HG03097 (cell line): ENCODE measurements around the gene CREBBP.

Experiments
- ATAC-seq: cut with Tn5 transposase; IDR thresholded peaks from one replicate; pipeline ENCODE4 v1.9.1; 2021; ENCODE audit not compliant: unreplicated experiment, low FRiP score

The CREBBP gene

DNA sequence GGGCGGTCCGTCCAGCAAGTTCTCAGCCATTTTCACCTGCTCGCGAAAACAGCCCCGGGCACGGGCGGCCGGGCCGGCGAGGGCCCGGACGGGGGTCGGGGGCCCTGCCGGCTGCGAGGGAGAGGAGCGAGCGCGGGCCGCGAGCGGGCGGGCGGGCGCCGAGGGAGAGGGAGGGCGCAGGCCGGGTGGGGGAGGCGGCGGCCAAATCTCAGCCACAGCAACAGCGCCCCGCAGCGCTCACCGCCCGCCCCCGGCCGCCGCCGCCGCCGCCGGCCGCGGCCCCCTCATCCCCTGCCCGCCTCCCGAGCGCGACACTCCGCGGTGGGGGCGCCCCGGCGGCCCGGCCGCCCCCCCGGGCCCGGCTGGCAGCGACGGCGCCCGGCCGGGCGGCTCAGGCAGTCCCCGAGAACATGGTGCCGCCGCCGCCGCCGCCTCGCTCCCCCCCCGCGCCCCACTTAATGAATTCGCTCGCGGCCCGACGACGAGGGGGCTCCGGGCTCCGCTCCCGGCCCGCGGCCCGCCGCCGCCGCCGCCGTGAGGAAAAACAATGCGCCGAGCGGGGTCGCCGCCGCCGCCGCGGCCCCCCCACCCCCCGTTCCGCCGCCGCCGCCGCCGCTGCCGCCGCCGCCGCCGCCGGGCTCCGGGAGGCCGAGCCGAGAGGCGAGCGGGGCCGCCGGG lies 487 bp downstream of the CREBBP start:
- peak; percentile 44 for ATAC-seq

DNA sequence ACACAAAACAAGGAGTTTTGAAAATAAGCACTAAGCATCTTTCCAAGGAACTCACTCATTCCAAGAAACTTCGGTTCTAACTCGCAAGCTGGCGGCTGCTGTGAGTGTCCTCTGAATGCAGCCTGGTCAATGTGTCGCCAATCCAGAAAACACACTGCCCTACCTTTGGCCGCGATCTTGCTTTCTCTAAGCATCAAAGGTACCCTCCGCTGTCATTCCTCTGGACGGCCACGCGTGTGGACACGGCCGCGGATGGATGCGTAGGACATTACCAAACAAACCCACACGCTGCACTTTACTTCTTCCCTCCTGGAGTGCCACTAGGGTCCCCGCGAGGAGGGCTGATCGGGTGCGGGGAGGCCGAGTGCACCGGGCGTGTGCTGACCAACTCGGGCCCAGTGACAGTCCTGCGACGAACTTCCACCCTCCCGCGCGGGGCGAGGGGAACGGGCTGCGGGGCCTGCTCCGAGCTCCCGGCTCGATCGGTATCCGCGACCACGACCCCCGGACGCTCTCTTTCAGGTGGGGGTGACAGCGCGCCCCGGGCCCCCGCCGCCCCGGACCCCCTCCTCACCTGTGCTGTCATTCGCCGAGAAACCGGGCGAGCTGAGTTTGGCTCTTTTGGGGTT lies 1.1 kb downstream of the CREBBP start:
- ATAC-seq, result no peak

GRCh38 chr16:3878610-3879009 lies 1.9 kb downstream of the CREBBP start:
- no peak for ATAC-seq

DNA sequence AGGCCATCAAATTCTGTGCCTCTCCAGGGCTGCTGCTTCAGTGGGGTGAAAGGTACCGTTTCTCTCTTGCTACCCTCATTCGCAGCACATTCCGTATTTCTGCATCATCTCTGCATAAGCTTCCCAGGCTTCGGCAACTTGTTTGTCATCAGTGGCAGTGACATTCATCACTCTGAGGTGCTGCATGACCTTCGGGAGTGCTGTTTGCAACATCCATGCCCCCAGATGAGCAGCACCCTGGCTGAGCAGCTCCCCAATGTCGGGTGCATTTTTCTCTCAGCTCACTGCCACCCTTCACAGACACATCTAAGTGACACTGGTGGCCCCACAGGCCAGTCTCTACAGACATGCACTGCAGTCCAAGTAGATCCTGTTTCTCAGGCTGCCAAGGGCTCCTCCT lies 3.8 kb downstream of the CREBBP start:
- no peak for ATAC-seq

GRCh38 chr16:3876160-3876559 lies 4.4 kb downstream of the CREBBP start:
- no peak for ATAC-seq

GRCh38 chr16:3874794-3875692 lies 5.5 kb downstream of the CREBBP start:
- no peak for ATAC-seq

GRCh38 chr16:3874242-3874641 lies 6.3 kb downstream of the CREBBP start:
- ATAC-seq, result no peak

DNA sequence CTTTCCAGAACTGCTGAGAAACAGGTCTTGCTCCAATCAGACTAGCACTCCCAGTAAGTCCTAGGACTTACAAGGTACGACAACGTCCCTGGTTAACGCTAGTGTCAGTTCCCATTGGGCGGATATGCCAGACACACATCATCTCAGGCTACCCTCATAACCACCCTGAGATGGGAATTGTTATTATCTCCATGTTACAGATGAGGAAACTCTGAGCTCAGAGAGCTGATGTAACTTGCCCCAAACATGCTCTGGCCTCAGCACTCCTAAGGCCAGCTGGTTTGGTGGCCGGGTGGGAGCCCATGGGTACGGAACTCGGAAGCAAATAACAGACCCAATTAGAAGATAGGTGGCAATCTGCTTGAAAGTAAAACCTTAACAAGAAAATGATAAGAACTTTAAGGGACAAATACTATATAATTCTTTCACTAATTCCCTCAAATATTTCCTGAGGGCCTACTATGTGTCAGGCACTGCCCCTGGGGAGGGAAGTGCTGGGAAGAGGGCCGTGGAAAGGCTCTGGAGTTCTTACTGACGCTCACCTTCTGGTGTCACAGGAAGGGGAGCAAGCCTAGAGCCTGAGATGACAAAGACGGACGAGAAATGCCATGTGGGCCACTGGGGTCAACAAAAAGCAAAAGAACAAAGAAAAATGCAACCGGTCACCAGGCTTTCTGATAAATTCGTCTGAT lies 6.9 kb downstream of the CREBBP start:
- ATAC-seq, result no peak

GRCh38 chr16:3872216-3872895 lies 8.2 kb downstream of the CREBBP start:
- no peak for ATAC-seq

GRCh38 chr16:3868967-3869366 lies 11.5 kb downstream of the CREBBP start:
- no peak for ATAC-seq

DNA sequence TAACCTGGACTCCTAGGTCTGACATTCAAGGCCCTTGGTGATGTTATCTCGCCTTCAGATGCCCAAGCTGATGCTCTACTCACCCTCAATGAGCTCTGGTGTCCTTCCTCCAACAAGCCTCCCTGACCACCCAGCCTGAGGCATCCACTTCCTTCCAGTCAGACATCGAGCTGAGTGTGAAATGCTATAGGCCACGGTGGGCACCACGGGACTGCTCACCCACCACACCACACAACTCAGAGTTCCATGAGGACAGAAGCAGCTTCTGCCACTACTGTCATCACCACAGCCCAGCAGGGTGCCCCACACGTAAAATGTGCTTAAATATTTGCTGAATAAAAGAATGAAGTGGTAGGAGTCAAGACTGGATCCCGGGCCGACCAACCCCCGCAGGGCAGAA lies 12.0 kb downstream of the CREBBP start:
- no peak for ATAC-seq

GRCh38 chr16:3866703-3867431 lies 13.6 kb downstream of the CREBBP start:
- ATAC-seq, result no peak

DNA sequence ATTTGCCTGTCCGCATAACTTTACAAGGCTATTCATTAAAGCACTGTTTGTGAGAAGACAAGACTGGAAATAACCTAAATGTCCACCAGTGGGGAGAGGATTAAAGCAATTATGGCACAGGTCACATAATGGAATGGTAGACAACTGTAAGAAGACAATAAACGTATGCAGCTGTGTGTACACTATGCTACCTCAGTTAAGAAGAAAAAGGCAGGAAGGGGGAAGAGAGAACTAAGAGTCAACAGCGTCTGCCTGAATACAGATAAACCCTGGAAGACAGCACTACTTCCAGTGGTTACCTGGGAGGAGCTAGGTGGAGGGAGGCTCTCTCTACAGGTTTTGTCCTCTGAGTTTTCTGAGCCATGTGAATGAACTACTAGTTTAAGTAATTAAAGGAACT lies 15.3 kb downstream of the CREBBP start:
- ATAC-seq, result no peak

DNA sequence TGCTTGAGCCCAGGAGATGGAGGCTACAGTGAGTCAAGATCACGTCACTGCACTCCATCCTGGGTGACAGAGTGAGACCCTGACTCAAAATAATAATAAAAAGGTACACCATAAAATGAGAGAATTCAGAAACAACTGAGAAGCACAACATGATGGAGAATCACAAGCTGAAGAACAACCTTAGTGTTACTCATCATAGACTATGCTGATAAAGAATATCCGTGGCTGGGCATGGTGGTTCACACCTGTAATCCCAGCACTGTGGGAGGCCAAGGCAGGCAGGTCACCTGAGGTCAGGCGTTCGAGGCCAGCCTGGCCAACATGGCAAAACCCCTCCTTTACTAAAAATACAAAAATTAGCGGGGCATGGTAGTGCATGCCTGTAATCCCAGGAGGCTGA lies 16.0 kb downstream of the CREBBP start:
- no peak for ATAC-seq

- no peak for ATAC-seq
Observed at GRCh38 chr16:3863587-3863986, 16.9 kb downstream of the CREBBP start.

DNA sequence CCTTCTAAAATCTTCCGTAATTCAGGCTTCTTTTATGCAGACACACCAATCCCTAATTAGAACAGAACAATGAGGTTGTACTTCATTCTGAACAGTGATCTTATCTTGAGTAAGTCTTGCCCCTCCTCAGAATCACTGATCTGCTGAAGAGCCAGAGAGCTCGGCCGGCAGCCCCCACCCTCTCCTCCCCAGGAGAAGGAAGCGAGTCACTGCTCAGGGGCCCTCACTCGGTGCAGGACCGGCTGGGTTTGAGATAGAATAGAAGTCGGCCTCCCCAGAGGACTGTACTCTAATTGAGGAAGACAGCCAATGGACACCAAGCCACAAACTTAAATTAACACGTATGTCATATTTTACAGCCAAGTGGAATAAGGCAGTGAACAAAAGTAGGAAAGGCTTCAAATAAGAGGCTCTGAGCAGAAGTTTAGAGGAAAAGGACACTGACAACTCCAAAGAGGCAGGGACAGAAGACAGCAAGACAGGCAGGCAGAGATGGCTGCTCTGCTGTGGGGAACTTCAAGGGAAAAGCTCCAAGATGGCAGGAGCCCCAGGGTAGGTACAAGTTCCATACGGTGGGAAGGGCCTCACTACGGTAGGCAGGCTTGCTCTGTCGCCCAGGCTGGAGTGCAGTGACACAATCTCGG lies 18.6 kb downstream of the CREBBP start:
- no peak for ATAC-seq

DNA sequence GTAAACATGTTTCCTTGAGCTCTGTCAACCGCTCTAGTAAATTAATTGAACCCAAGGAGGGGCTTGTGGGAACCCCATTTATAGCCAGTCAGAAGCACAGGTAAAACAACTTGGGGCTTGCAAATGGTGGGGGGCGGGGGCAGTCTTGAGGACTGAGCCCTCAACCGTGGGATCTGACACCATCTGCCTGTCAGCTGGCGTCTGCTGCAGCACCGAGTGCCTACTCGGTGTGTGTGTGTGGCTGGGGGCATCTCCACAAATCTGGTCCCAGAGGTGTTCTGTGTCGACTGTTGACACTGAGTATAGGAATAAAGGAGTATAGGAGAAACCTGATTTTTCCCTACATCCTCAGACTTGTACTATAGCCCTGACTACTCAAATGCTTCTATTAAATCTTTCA lies 20.6 kb downstream of the CREBBP start:
- no peak for ATAC-seq

GRCh38 chr16:3858801-3859200 lies 21.7 kb downstream of the CREBBP start:
- ATAC-seq, result no peak
